HTR-8/SVneo (cell line): ENCODE measurements around the gene IL1B.
A peak's percentile ranks its signal among the peaks of the same experiment; 100 is the strongest.

Experiments used
- DNase-seq: peaks from one replicate; pipeline ENCODE4 v3.0.0; 2011; ENCODE audit warnings: low spot score, mixed read lengths; ENCODE audit not compliant: insufficient read length
- FAIRE-seq: peaks from 2 replicates; lab custom pipeline; 2011; peaks lifted over from hg19 to GRCh38; lab: Jason Lieb, UNC

The IL1B gene

DNA sequence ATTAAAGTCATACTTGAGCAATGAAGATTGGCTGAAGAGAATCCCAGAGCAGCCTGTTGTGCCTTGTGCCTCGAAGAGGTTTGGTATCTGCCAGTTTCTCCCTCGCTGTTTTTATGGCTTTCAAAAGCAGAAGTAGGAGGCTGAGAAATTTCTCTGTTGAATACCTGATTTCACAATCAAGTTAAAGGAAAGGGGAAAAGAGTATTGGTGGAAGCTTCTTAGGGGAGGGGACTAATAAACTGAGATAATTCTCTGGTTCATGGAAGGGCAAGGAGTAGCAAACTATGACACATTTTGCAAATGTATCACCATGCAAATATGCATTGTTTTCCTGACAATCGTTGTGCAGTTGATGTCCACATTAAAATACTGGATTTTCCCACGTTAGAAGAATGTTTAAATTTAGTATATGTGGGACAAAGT is at the start of gene IL1B:
IL1B (minus strand) TSS at position 85 of the 423 bp plus-strand sequence. CDS start 550 bp downstream, outside the sequence.
- DNase-seq (peak; percentile 65), FAIRE-seq (no peak)

DNA sequence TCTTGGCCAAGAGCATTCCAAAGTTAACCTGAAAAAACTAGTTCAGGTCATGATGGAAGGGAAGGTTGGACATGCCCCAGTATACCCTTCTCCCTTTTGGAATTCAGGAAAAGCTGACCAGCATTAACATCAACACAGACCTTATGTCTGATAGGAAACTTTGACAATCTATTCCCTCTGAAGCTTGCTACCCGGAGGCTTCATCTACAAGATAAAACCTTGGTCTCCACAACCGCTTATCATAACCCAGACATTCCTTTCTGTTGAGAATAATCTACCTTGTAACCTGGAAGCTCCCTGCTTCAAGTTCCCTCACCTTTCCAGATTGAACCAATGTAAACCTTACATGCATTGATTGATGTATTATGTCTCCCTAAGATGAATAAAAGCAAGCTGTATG is 49.7 kb upstream of the IL1B start:
- FAIRE-seq (no peak), DNase-seq (no peak)

DNA sequence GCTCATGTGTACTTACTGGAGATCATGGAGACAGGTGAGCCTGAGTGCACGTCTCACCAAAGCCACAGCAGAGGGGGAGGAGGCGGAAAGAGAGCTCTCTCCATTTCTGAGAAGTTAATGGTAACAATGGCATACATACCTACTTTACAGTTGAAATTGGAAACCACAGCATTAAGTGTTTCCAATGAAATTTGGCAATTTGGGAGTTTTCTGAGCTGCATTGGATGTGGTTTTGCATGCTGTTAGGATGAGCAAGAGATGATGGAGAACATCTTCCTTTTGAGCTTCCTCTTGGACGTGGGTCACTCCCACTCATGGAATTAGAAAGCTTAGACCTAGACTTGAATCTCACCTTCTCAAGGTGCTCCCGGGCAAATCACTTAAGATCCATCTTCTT is 48.9 kb upstream of the IL1B start:
- DNase-seq (no peak), FAIRE-seq (no peak)

DNA sequence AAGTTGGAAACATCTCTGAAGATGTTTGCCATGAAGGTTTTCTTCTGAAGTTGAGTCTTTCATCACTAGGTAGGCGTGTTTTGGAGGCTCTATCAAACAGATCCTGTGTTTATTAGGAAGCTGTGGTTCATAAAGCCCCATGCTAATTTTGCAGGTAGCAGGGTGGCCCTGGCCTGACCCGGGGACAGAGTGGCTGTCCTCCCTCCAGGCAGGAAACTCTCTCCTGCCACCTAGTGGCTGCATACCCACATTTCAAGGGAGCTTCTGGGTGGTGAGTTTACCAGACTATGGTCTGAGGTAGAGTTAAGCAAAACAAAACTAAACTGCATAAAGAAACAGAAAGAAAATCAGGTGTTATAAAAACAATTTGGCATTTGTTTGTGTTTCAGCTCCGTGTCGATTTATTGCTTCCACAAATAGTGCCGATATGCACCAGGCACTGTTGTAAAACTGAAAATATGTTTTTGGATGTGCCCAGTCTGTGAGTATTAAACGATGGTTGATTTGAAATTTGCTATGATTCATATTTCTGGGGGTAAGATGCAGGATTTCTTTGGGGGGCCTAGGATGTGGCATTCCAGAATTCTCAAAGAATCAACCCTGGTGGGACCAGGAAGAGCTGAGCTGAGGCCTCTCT is 48.4 kb upstream of the IL1B start:
- DNase-seq (peak; percentile 31), FAIRE-seq (no peak)

DNA sequence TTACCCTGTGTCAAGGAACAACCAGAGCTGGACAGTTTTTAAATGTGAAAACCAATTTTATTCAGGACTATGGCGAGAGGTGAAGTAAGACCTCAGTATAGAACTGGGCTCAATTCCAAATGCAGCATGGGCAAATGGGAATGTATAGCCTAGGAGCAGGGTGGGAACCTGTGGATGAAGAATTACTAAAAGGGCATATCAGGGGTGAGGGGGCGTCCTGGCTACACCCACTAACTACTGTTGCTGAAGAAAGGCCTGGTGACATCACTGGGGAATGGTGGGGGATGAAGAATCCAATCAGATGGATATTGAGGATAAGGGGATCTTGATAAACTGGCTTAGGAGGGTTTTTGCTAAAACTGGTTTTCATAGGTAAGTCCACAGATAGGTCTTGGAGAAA is 47.1 kb upstream of the IL1B start:
- DNase-seq (no peak), FAIRE-seq (no peak)

DNA sequence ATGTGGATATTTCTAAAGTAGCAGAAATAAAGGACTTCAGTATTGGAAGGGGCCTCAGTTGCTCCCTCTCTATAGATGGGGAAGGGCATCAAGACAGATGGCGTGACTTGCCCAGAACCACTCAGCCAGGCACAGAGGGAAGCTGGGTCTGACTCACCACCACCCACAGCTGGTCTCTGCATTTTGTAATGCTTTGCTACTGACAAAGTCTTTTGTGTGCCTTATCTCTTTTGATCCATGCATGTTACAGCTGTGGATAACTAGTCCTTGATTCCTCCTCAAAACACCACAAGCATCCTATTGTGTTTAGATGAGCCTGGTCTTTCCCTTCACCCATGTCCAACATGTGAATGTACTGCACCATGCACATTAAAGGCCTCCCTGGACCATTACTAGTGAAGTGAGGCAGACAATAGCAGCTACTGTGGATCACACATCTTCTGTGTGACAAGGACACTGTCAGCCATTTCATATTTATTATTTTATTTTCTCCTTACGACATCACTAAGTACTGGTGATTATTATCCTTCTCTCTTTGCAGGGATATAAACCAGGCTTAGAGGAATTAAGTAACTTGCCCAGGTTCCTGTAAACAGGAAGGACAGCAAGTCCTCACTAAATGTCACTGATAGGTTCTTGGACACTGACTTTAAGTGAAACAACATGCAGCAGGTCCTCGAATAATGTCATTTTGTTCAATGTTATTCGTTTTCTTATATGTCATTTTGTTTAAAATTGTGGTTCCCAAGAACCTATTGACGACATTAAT is 44.8 kb upstream of the IL1B start:
- DNase-seq: peak; percentile 81

DNA sequence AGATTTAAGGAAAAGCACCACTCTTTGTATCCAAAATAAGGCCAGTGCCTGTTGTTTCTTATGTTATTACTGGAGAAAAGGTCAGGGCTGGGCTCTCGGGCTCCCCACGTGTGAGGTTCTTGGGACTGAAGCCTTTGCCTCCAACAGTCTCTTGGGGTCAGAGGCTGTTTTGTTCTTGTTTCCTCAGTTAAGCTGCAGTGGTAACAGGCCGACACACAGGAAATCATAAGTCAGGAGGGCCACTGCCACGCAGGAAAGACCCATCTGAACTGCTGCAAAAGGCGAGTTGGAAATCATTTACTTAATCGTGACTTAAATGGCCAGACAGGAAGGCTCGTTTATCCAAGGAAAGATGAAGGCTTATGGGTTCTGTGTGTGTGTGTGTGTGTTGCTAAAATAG is 44.1 kb upstream of the IL1B start:
- DNase-seq (no peak), FAIRE-seq (no peak)

More for the DNA sequence above, 44.8 kb upstream of the IL1B start:
- FAIRE-seq: peak; percentile 23

DNA sequence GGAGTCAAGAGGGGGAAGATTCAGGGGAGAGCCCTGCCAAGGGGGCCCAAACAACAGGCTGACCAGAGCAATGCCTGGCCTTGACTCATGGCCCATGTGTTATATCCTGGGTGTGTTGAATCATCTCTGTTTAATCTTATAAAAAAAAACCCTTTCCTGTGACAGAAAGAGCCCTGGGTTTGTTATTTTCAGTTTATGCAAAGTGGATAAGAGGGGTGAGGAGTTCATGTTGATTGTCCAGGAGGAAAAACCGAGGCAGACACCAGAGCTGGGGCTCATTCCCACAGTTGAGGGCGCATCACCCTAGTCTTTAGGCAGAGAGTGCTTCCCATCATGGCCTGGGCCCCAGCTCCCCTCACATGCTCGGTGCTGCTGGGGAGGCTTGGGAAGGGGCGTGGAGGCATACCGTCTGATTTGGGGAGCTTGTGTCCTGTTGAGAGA is 43.5 kb upstream of the IL1B start:
- peak; percentile 47 for DNase-seq
- no peak for FAIRE-seq

DNA sequence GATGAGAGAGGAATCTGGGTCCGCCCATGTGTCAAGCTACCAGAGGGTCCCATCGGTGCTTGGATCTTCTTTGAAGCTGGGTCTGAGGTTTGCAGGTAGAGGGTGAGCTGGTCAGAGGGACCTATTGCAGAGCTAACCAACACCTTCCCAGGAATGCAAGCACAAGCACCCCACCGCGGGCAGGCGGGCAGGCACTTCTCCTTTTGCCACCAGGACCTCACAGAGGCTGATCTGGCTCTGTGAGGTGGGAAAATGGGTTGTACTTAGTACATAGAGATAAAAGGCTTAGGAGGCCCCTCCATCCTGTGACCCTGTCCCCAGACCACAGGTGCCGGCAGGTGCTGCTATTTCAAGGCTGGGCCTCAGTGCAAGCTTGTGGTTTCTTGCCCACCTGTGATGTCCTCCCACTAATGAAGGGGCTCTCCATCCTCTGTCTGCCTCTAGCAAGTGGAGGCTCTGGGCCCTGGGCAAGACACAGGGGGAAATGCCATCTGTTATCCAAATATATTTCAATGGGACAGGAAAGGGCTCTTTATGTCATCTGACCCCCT is 43.0 kb upstream of the IL1B start:
- DNase-seq (no peak), FAIRE-seq (no peak)

DNA sequence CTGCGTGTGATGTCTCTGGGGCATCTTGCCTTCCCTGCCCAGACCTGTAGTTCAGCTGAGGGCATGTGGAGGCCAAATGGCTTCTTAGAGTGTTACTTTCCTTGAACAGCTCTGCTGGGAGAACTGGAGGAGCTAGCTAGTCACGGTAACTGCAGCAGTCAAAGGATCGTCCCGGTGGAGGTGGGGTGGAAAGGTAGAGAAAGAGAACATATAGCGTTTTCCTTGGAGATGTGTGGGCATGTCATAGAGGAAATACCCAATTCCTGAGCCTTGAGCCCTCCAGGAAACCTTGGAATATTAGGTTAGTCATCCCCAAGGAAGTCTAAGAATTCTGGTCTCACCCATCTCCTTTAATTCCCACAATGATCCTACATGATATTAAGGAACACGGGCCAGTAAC is 40.8 kb upstream of the IL1B start:
- FAIRE-seq: peak; percentile 40
- peak; percentile 26 for DNase-seq

DNA sequence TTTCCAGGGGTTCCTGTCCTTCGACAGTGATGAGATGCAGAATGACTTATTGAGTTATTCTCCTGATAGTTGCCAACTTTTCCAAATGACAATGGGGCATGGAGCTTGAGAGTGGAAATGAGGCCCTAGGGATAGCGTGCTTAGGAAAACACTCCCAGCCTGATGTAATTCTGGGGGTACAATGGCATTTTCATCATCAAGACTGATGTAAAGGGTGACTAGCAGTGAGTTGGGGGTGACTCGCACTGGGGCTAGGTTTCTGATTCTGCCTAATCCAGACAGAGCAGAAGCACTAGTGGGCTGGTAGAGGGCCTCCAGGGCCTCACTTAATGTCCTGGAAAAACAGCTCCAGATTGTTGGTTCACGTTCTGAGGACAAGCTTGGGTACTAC is 40.4 kb upstream of the IL1B start:
- FAIRE-seq (no peak), DNase-seq (no peak)

DNA sequence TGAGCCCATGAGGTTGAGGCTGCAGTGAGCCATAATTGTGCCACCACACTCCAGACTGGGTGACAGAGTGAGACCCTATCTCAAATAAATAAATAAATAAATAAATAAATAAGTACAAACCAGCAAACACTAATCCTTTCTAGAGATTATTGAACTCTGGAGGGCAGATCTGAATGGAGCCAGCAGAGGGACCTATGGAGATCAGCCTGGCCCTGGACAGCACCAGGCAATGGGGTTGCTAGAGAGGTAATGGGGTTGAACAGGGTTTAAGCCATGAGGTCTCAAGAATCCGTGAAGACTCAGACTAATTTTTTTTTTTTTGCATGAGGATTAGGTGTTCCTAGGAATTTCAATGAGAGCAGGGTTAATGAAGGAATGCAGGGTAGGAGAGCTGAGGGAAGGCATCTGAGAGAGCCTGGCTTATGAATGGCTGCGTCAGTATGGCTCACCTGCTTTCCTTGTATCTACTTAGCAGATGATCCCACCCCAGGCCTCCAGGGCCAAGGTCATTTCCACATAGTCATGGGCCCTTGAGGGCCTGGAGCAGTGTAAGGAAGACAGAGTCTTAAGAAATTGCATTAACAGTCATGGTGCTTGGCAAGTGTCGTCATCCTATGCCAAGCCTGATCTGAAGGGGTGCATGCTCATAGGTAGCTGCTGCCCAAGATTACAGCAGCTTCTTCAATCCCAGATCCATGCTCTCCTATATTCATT is 39.8 kb upstream of the IL1B start:
- DNase-seq (no peak), FAIRE-seq (no peak)

DNA sequence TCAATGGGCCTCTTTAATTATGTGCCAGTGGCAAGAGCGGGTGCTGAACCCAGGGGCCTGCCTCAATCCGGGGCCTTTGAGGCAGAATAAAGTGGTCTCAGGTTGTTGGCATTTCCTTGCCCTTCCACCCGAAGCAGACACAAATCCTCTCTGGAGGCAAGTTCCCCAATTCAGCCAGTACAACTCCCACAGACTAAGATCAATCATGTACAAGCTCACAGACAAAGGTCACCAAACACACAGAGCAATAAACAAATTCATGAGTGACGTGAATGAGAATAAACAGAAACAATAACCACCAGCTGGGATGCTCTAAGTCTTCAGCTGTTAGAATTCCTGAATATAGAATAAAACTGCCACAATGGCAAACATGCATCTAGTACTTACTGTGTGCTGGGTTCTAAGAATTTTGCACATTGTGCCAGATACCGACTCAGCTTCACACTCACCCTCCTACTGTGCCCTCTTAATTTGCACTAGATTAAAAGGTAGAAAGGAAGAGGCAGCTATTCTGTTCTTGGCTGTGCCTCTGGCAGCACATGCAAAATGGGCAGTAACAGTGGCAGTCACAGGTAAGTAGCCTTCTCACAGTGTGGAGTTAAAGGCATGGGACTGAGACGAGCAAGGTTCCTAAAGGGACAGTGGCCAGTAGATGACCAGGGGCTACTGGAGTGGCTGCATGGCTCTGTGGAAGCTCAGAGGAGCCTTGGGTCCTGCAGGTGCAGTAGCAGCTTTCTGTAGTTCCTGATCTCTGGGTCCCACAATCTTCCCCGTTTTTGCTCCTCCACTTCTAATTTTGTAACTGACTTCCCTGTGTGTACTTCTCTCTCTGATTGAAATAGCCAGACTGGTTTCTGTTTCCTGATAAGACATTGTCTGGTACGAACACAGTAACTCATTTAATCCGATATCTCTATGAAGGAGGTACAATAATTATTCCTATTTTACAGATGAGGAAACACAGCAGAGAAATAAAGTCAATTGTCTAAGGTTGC is 34.6 kb upstream of the IL1B start:
- FAIRE-seq: no peak
- no peak for DNase-seq

DNA sequence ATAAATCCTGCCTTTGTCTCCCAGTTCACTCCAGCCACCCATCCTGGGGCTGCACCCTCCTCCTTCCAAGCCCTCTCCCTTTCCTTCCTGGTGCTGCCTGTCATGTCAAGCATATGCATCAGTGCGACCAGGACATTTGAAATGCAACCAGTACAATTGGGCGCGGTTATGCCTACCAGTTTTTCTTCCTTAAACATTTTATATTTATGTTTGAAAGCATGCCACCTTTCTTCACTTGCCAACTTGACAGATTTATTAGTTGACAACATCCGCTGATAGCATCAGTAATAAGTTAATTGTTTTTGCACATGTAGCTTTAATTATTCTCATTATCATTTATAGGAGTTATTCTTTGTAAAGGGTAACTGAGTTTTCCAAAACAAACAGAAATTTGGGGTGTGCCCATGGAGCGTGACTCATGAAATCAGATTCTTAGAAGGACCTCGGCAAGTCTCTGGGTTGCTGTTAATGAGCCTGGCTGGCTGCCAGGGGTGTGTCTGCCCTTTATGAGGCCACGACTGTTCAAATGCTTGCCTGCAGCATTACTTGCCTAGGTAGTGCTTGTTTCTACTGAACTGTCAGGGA is 32.8 kb upstream of the IL1B start:
- peak; percentile 53 for DNase-seq
- no peak for FAIRE-seq

DNA sequence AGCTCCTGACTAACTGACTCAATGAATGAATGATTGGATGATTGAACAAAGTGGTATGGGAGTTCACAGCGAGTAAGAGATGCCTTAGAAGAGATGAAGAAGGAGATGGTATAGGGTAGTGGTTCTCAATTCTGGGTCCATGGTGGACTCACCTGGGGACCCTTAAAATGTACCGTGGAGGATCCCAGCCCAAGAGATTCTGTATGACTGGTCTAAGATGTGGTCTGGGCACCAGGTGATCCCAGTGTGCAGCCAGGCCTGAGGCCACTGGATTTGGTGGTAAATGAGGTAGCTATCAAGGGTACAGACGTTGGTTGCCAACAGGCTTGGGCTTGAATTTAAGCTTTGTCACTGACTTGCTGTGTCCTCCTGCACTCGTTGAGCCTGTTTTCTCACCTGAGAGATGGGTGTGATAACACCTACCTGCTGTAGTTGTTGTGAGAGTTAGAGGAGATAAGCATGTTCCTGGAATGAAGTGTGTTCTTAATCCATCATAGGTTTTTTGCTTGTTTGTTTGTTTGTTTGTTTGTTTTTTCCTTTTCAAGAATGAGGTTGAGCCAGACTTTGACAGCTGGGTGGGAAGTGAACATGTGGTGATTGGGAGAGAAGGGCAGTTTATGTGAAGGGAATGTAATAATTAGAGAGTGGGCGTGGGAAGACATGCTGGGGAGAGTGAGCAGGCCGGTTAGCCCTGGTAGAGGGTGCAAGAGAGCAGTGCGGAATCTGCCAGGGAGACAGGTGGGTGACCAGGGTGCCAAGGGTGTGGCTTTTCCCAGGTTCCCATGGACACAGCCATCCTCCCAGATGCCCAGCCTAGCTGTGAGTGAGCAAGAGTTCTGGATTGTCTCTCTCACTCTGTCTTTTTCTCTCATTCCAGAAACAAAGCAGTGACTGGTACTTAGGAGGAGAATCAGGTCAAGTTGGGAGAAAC is 31.4 kb upstream of the IL1B start:
- DNase-seq (no peak), FAIRE-seq (no peak)

DNA sequence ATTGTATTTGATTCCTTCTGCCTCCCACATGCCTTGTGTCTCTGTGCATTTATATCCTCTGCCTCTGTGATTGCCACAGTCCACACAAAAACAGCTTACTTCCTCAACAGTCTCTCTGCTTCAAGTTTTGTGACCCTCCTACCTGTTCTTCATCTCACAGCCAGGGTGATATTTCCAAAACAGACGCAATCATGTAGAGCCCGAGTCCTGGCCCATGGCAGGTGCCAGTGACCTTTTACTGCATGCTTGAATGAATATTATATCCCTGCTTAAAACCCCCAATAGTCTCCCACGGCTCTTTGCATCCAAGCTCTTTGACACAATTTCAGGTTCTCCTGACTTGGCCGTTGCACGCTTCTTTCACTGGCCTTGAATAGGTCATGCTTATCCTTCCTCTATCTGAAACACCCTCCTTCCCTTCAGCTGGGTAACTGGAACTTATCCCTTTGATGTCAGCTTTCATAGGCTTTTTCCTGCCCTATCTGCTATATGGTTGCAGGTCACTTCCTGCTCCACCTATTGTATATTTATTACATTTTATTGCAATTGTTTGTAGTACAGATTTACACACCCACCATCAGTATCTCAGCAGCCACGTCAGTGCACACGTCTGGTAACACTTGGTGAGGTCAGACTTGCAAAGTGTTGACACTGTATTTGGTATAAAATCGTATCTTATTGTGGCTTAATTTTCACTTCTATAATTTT is 29.7 kb upstream of the IL1B start:
- DNase-seq (no peak), FAIRE-seq (no peak)

DNA sequence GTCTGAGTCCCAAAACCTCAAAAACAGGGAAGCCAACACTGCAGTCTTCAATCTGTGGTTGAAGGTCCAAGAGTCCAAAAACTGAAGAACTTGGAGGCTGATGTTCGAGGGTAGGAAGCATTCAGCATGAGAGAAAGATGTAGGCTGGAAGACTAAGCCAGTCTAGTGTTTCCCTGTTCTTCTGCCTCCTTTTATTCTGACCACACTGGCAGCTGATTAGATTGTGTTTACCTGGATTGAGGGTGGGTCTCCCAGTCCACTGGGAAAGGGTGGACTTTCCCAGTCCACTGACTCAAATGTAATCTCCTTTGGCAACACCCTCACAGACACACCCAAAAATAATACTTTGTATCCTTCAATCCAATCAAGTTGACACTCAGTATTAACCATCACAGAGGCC is 27.5 kb upstream of the IL1B start:
- DNase-seq (no peak), FAIRE-seq (no peak)
